H9 (cell line): ENCODE measurements around the gene TGFBI. TPM values are rescaled to one million over a fixed set of nuclear protein-coding genes. Genes with fewer than 3 reads are reported as not detected.

Experiments used
- DNase-seq: peaks from one replicate; pipeline ENCODE4 v3.0.0-alpha.2; 2017
- H2AFZ ChIP-seq: one replicate; pipeline ENCODE4 v1.6.1; 2013; ENCODE audit warnings: mild to moderate bottlenecking, low read length, control low read depth, moderate library complexity
- H2AK5ac ChIP-seq: 2 replicates; pipeline ENCODE4 v1.6.1; 2013; ENCODE audit warnings: low read length, control low read depth, mixed read lengths; ENCODE audit not compliant: insufficient read length
- H2BK120ac ChIP-seq: one replicate; pipeline ENCODE4 v1.6.1; 2013; ENCODE audit warnings: low read depth, mild to moderate bottlenecking, low read length, control low read depth, inconsistent platforms; ENCODE audit not compliant: poor library complexity, severe bottlenecking
- H2BK12ac ChIP-seq: 2 replicates; pipeline ENCODE4 v1.6.1; 2013; ENCODE audit warnings: low read length, control low read depth, mixed read lengths, low read depth; ENCODE audit not compliant: insufficient read length
- H2BK15ac ChIP-seq: 2 replicates; pipeline ENCODE4 v1.6.1; 2013; ENCODE audit warnings: low read depth, low read length, control low read depth
- H2BK20ac ChIP-seq: one replicate; pipeline ENCODE4 v1.6.1; 2013; ENCODE audit warnings: low read depth, mild to moderate bottlenecking, low read length, control low read depth, inconsistent platforms; ENCODE audit not compliant: poor library complexity, severe bottlenecking
- H2BK5ac ChIP-seq: 2 replicates; pipeline ENCODE4 v1.6.1; 2013; ENCODE audit warnings: low read length, control low read depth, mixed read lengths; ENCODE audit not compliant: insufficient read length
- H3K14ac ChIP-seq: 2 replicates; pipeline ENCODE4 v1.6.1; 2013; ENCODE audit warnings: low read length, control low read depth; ENCODE audit not compliant: insufficient read depth
- H3K18ac ChIP-seq: 2 replicates; pipeline ENCODE4 v1.6.1; 2013; ENCODE audit warnings: low read depth, mild to moderate bottlenecking, mixed read lengths, low read length, control low read depth; ENCODE audit not compliant: insufficient read length
- H3K23ac ChIP-seq: 2 replicates; pipeline ENCODE4 v1.6.1; 2013; ENCODE audit warnings: low read length, control low read depth, mixed read lengths, low read depth; ENCODE audit not compliant: insufficient read length
- H3K23me2 ChIP-seq: 2 replicates; pipeline ENCODE4 v1.6.1; 2013; ENCODE audit warnings: low read depth, mild to moderate bottlenecking, mixed read lengths, low read length, control low read depth; ENCODE audit not compliant: insufficient read length, poor library complexity, severe bottlenecking
- H3K27ac ChIP-seq: 2 replicates; pipeline ENCODE4 v1.5.1; 2013; ENCODE audit warnings: low read length, control low read depth, mixed read lengths, low read depth; ENCODE audit not compliant: insufficient read length
- H3K27me3 ChIP-seq: 2 replicates; pipeline ENCODE4 v1.6.1; 2013; ENCODE audit warnings: low read length, control low read depth, inconsistent platforms; ENCODE audit not compliant: insufficient read depth
- H3K4ac ChIP-seq: 2 replicates; pipeline ENCODE4 v1.6.1; 2013; ENCODE audit warnings: low read depth, mild to moderate bottlenecking, control low read depth, inconsistent platforms, low read length, moderate library complexity
- H3K4me1 ChIP-seq: 2 replicates; pipeline ENCODE4 v1.6.1; 2013; ENCODE audit warnings: low read length, control low read depth, inconsistent platforms; ENCODE audit not compliant: insufficient read depth
- H3K4me2 ChIP-seq: 2 replicates; pipeline ENCODE4 v1.6.1; 2013; ENCODE audit warnings: low read length, control low read depth, mixed read lengths; ENCODE audit not compliant: insufficient read length, insufficient read depth
- H3K56ac ChIP-seq: 2 replicates; pipeline ENCODE4 v1.6.1; 2013; ENCODE audit warnings: low read depth, mild to moderate bottlenecking, mixed read lengths, low read length, control low read depth; ENCODE audit not compliant: insufficient read length
- H3K79me1 ChIP-seq: 2 replicates; pipeline ENCODE4 v1.6.1; 2013; ENCODE audit warnings: low read depth, mild to moderate bottlenecking, moderate library complexity, low read length, control low read depth, inconsistent platforms; ENCODE audit not compliant: insufficient read depth, poor library complexity, severe bottlenecking
- H3K79me2 ChIP-seq: 2 replicates; pipeline ENCODE4 v1.6.1; 2013; ENCODE audit warnings: low read length, control low read depth, inconsistent platforms; ENCODE audit not compliant: insufficient read depth
- H3K9ac ChIP-seq: 2 replicates; pipeline ENCODE4 v1.6.1; 2013; ENCODE audit warnings: low read length, control low read depth, mixed read lengths; ENCODE audit not compliant: insufficient read length; ENCODE audit errors: extremely low read depth
- H3K9me3 ChIP-seq: one replicate; pipeline ENCODE4 v1.6.1; 2013; ENCODE audit warnings: low read depth, low read length, inconsistent platforms; ENCODE audit not compliant: control insufficient read depth
- H3T11ph ChIP-seq: one replicate; pipeline ENCODE4 v1.6.1; 2013; ENCODE audit warnings: mild to moderate bottlenecking, low read length, control low read depth, inconsistent platforms
- H4K20me1 ChIP-seq: one replicate; pipeline ENCODE4 v1.6.1; 2013; ENCODE audit not compliant: control insufficient read depth, insufficient read length, insufficient read depth
- H4K5ac ChIP-seq: 2 replicates; pipeline ENCODE4 v1.6.1; 2013; ENCODE audit warnings: low read depth, mild to moderate bottlenecking, mixed read lengths, low read length, control low read depth; ENCODE audit not compliant: insufficient read length
- H4K8ac ChIP-seq: replicated peaks from 2 replicates; pipeline ENCODE4 v1.6.1; 2013; ENCODE audit warnings: low read length, control low read depth, mixed read lengths, low read depth; ENCODE audit not compliant: insufficient read length
- H4K91ac ChIP-seq: 2 replicates; pipeline ENCODE4 v1.6.1; 2013; ENCODE audit warnings: low read depth, mild to moderate bottlenecking, moderate library complexity, mixed read lengths, low read length, control low read depth; ENCODE audit not compliant: insufficient read length
- H3K27ac Mint-ChIP-seq, 3 experiments: 2 replicates in 2 of 3; 3 replicates in 1 of 3; pipeline ENCODE4 v1.8.0; 2020 to 2021; ENCODE audit warnings: mixed read lengths in 3 of 3, mild to moderate bottlenecking in 1 of 3, moderate library complexity in 1 of 3
- H3K27me3 Mint-ChIP-seq: 2 replicates; pipeline ENCODE4 v1.8.0; 2021; ENCODE audit warnings: low read depth, mild to moderate bottlenecking, moderate library complexity, mixed read lengths
- H3K36me3 Mint-ChIP-seq, 3 experiments: 2 replicates in 2 of 3; 3 replicates in 1 of 3; pipeline ENCODE4 v1.8.0; 2020 to 2021; ENCODE audit warnings: low read depth in 3 of 3, mixed read lengths in 3 of 3; ENCODE audit not compliant: insufficient read depth in 1 of 3
- H3K4me1 Mint-ChIP-seq, 2 experiments: 2 replicates each; pipeline ENCODE4 v1.8.0; 2020; ENCODE audit warnings: mixed read lengths in 2 of 2
- H3K4me3 Mint-ChIP-seq, 2 experiments: 2 replicates in 1 of 2; 3 replicates in 1 of 2; pipeline ENCODE4 v1.8.0; 2020 to 2021; ENCODE audit warnings: mild to moderate bottlenecking in 2 of 2, mixed read lengths in 2 of 2, moderate library complexity in 1 of 2
- H3K9me3 Mint-ChIP-seq, 2 experiments: 2 replicates in 1 of 2; 3 replicates in 1 of 2; pipeline ENCODE4 v1.8.0; 2020; ENCODE audit warnings: mild to moderate bottlenecking in 2 of 2, mixed read lengths in 2 of 2, moderate library complexity in 1 of 2
- CTCF ChIP-seq: fragments of 200-600 bp; sonication (generic); conservative IDR thresholded peaks from 3 replicates; pipeline ENCODE4 v1.8.0; 2021; ENCODE audit warnings: antibody characterized with exemption, mild to moderate bottlenecking
- WGBS: extraction: QIAGEN DNeasy Blood & Tissue Kit; methylation state at CpG from one replicate; pipeline ENCODE4 v1.1.7; 2013; ENCODE audit warnings: missing lambda C conversion rate, low lambda C conversion rate, mixed read lengths; ENCODE audit not compliant: insufficient read length; ENCODE audit errors: extremely low coverage; 5-methylcytosine and 5-hydroxymethylcytosine counted together
- total RNA-seq: library from RNA; stranded (reverse); gene quantifications from 2 replicates; pipeline ENCODE4 v1.2.1, GENCODE V29; 2021

TGFBI gene
- total RNA-seq, 1 experiment from 2014 or later, result 4.7 TPM

GRCh38 chr5:136089791-136090190 lies 61.0 kb downstream of the TGFBI start:
- Histone ChIP-seq H3K4ac (no peak overlapping the region), H2AFZ (no peak overlapping the region), H3K14ac (no peak overlapping the region), H3K4me2 (no peak overlapping the region), H2BK20ac (no peak overlapping the region), H4K8ac (no peak overlapping the region), H3K79me2 (no peaks in the 10 kb centered on the region), H3K9ac (no peak overlapping the region), H3K27ac (no peak overlapping the region), H3K9me3 (no peaks in the 10 kb centered on the region), H2BK5ac (no peak overlapping the region), H4K91ac (no peak overlapping the region), H2BK15ac (no peak overlapping the region), H3K79me1 (no peaks in the 10 kb centered on the region), H4K20me1 (no peaks in the 10 kb centered on the region), H2BK12ac (no peak overlapping the region), H3K4me1 (no peaks in the 10 kb centered on the region), H2BK120ac (no peak overlapping the region), H3K18ac (no peak overlapping the region), H2AK5ac (no peak overlapping the region), H3K56ac (no peak overlapping the region), H3K23me2 (no peaks in the 10 kb centered on the region), H4K5ac (no peak overlapping the region), H3T11ph (no peak overlapping the region), H3K23ac (no peak overlapping the region), H3K27me3 (no peaks in the 10 kb centered on the region)
- H3K4me1 Mint-ChIP-seq, result peaks cover 5 to 6% of the 10 kb centered on the region in 2 experiments; a peak in 3 of 4 replicates
- no CpG with 5 or more reads among the region's 7 CpGs for WGBS
- TF ChIP-seq CTCF, result no peak
- no peak overlapping the region for H3K4me3 Mint-ChIP-seq
- no peaks in the 10 kb centered on the region for H3K36me3 Mint-ChIP-seq
- no peaks in the 10 kb centered on the region for H3K9me3 Mint-ChIP-seq
- DNase-seq, result no peak
- no peak overlapping the region for H3K27ac Mint-ChIP-seq
- peaks cover 6% of the 10 kb centered on the region for H3K27me3 Mint-ChIP-seq
